Transverse colon (tissue), 4 donors: Measurements from ENCODE around the gene DESI1. TPM values are rescaled to one million over a fixed set of nuclear protein-coding genes. Genes with fewer than 3 reads are reported as not detected.

Source experiments
- DNase-seq: peaks from one replicate; pipeline ENCODE4 v3.0.0-alpha.2; 2019
- H3K27ac ChIP-seq, 4 donors: fragments of 200-600 bp; sonication (generic); 2 replicates each; pipeline ENCODE4 v1.5.1; 2016 to 2018; ENCODE audit warnings: inconsistent platforms in 4 of 4
- H3K27me3 ChIP-seq: fragments of 200-600 bp; sonication (generic); 2 replicates; pipeline ENCODE4 v1.5.1; 2017; ENCODE audit warnings: inconsistent platforms
- H3K36me3 ChIP-seq, 4 donors: fragments of 200-600 bp; sonication (generic); 2 replicates each; pipeline ENCODE4 v1.5.1; 2017 to 2019; ENCODE audit warnings: inconsistent platforms in 4 of 4
- H3K4me1 ChIP-seq, 4 donors: fragments of 200-600 bp; sonication (generic); 2 replicates each; pipeline ENCODE4 v1.5.1; 2017 to 2020; ENCODE audit warnings: inconsistent platforms in 4 of 4
- H3K4me3 ChIP-seq, 4 donors: fragments of 200-600 bp; sonication (generic); 1 replicate in 1 of 4; 2 replicates in 3 of 4; pipeline versions ENCODE4 v1.5.1 to v1.6.1; 2017 to 2019; ENCODE audit warnings: inconsistent platforms in 4 of 4
- H3K9me3 ChIP-seq, 2 donors: fragments of 200-600 bp; sonication (generic); 2 replicates each; pipeline ENCODE4 v1.5.1; 2017 to 2019; ENCODE audit warnings: inconsistent platforms in 2 of 2
- EP300 ChIP-seq: sonication (generic); formaldehyde crosslinking; IDR thresholded peaks from one replicate; pipeline ENCODE4 v1.6.1; 2017; ENCODE audit warnings: antibody characterized with exemption, low read depth
- POLR2A ChIP-seq: fragments of 450-650 bp; IDR thresholded peaks from one replicate; pipeline ENCODE4 v1.6.1; 2016; ENCODE audit warnings: antibody characterized with exemption, mild to moderate bottlenecking, moderate library complexity
- POLR2AphosphoS5 ChIP-seq, 3 donors: sonication (generic); formaldehyde crosslinking; IDR thresholded peaks; one replicate each; pipeline ENCODE4 v1.6.1; 2016; ENCODE audit warnings: antibody characterized with exemption in 3 of 3
- WGBS, 2 donors: methylation state at CpG; one replicate each; pipeline ENCODE4 v1.1.5; 2018; ENCODE audit warnings: low coverage in 1 of 2; 5-methylcytosine and 5-hydroxymethylcytosine counted together
- in situ Hi-C, 4 donors: fragments of 200-750 bp; cut with MboI; loops; one replicate each; pipeline versions ENCODE4 v1.15.0 to v1.15.1; 2017; ENCODE audit warnings: low sequenced_read_pairs in 3 of 4, low pct_ligation_motif_present in 1 of 4, low pct_unique_long_range_greater_than_20kb in 1 of 4
- intact Hi-C: fragments of 100-400 bp; cut with DNase I; formaldehyde crosslinking; loops from one replicate; pipeline ENCODE4 v1.15.1; 2023; ENCODE audit warnings: low total_unique reads
- total RNA-seq, 4 donors: library from RNA; depleted of rRNA; stranded (reverse); fragments of >200 nt; gene quantifications; one replicate each; pipeline ENCODE4 v1.1.0, GENCODE V29; 2016
- TF ChIP-seq, protein P1 (sequence below), 5 experiments: fragments of 200-600 bp in 3 of 5; fragments of 450-650 bp in 2 of 5; sonication (generic) in 3 of 5; IDR thresholded peaks; 1 replicate in 2 of 5; 2 replicates in 3 of 5; pipeline ENCODE4 v1.5.1; 2016 to 2017; ENCODE audit warnings: antibody characterized with exemption in 5 of 5, inconsistent platforms in 3 of 5, mild to moderate bottlenecking in 2 of 5, moderate library complexity in 1 of 5

Gene DESI1
- total RNA-seq, 4 donors from 2014 or later = 13.5 to 27.6 (median 16.8) TPM

DNA sequence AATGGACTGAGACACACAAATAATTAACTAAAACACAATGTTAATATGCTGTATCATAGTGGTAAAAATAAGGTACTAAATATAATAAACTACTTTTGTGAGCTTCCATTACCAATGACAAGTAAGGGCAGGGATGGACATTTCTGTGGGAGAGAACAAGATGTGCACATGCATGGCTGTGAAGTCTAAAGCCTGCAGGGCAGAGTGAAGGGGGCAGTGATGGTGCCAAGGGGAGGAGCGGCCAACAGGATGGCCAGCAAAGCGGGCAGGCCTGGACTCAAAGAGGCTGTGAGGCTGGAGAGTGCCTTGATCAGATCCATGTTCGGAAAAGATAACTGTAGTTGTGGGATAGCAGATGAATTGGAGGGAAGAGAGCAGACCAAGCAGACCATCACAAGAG lies 12.5 kb downstream of the DESI1 start:
- intact Hi-C loops (no loop called here), in situ Hi-C loops (no loop called here)
- WGBS, 2 donors = 94 to 97% methylated on average over 3 of the region's 3 CpGs
- TF ChIP-seq POLR2A (no peak), POLR2AphosphoS5 (IDR thresholded peaks at IDR 0.05) (no peak), EP300 (no peak)
- TF ChIP-seq, protein P1, sequence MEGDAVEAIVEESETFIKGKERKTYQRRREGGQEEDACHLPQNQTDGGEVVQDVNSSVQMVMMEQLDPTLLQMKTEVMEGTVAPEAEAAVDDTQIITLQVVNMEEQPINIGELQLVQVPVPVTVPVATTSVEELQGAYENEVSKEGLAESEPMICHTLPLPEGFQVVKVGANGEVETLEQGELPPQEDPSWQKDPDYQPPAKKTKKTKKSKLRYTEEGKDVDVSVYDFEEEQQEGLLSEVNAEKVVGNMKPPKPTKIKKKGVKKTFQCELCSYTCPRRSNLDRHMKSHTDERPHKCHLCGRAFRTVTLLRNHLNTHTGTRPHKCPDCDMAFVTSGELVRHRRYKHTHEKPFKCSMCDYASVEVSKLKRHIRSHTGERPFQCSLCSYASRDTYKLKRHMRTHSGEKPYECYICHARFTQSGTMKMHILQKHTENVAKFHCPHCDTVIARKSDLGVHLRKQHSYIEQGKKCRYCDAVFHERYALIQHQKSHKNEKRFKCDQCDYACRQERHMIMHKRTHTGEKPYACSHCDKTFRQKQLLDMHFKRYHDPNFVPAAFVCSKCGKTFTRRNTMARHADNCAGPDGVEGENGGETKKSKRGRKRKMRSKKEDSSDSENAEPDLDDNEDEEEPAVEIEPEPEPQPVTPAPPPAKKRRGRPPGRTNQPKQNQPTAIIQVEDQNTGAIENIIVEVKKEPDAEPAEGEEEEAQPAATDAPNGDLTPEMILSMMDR (IDR thresholded peaks at IDR 0.05) = no peak
- Histone ChIP-seq H3K4me1 (no peaks in the 10 kb centered on the region), H3K36me3 (peaks cover 0 to 19% (median 2%) of the 10 kb centered on the region in 4 donors), H3K4me3 (no peak overlapping the region), H3K9me3 (no peaks in the 10 kb centered on the region), H3K27ac (no peak overlapping the region), H3K27me3 (no peaks in the 10 kb centered on the region)
- no peak for DNase-seq

GRCh38 chr22:41603873-41604332 lies 16.9 kb downstream of the DESI1 start:
- no peaks in the 10 kb centered on the region for H3K4me1 ChIP-seq
- TF ChIP-seq, protein P1 (IDR thresholded peaks at IDR 0.05) = no peak
- no peak for TF ChIP-seq POLR2A
- TF ChIP-seq POLR2AphosphoS5 (IDR thresholded peaks at IDR 0.05) = no peak
- TF ChIP-seq EP300 = no peak
- no peaks in the 10 kb centered on the region for H3K27me3 ChIP-seq
- no peak overlapping the region for H3K4me3 ChIP-seq
- no peaks in the 10 kb centered on the region for H3K9me3 ChIP-seq
- intact Hi-C loops (no loop called here), in situ Hi-C loops (no loop called here)
- no peak overlapping the region for H3K27ac ChIP-seq
- 72 to 78% methylated on average over 4 of the region's 4 CpGs for WGBS, 2 donors
- peaks cover 0 to 23% (median 2%) of the 10 kb centered on the region in 4 donors for H3K36me3 ChIP-seq
- DNase-seq = no peak

DNA sequence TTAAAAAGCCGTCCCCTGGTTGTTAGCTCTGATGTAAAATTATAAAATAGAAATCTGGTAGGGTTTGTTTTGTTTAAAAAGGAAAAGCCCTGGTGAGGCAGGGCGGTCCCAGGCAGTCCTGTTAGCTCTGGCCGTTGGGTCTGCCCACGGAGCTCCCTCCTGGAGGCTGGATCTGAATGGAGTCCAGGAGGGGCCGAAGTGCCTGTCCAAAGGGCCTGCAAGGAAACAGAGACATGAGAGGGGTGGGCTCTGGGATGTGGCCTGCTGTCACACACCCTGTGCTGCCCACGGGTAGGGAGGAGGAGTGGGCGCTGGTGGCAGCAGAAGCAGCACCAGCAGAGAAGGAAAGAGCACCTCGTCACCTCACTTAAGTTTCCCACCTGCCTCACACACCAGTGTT lies 19.9 kb downstream of the DESI1 start:
- H3K4me1 ChIP-seq = peaks cover 0 to 8% (median 0%) of the 10 kb centered on the region in 4 donors
- intact Hi-C loops (no loop called here), in situ Hi-C loops (no loop called here)
- TF ChIP-seq EP300 = no peak
- TF ChIP-seq, protein P1 (IDR thresholded peaks at IDR 0.05) = no peak
- no peak for TF ChIP-seq POLR2A
- no peak for TF ChIP-seq POLR2AphosphoS5 (IDR thresholded peaks at IDR 0.05)
- H3K4me3 ChIP-seq = no peak overlapping the region
- H3K27ac ChIP-seq = no peak overlapping the region
- H3K36me3 ChIP-seq = peaks cover 0 to 18% (median 0%) of the 10 kb centered on the region in 4 donors
- no peak for DNase-seq
- WGBS, 2 donors = 90% methylated on average over 8 of the region's 8 CpGs; no CpG with 5 or more reads in 1 of the 2 donors
- no peaks in the 10 kb centered on the region for H3K9me3 ChIP-seq
- no peaks in the 10 kb centered on the region for H3K27me3 ChIP-seq

DNA sequence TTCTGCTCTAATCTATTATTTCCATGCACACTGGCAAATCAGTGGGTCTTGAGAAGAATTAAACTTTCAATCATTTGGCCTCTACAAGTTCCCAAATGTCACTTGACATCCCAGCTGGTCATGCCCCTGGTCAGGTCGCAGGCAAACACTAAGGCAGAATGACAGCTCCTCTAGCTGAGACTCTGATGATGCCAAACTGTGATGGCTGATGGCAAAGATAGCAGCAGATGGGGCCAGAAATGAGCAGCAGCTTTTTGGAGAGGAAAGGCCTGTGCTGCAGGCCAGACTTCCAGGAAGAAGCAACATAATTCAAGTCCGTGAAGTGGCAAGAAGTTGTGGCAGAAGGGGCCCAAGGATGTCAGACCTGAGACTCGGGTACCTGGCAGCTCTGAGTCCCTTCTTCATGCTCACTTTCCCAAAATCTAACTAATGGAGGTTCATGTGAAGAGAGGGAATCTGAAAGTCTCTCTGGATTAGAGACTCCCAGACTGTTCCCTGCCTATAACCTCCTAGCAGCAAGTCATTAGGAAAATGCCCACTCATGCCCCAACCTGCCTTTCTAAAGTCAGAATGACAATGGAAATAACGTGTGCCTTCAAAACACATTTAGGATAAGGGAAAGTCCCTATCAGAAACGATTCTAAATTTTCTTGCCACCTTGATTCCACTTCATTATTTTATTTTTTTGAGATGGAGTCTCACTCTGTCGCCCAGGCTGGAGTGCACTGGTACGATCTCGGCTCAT lies 21.8 kb downstream of the DESI1 start:
- Histone ChIP-seq H3K4me1 (peaks cover 0 to 8% (median 0%) of the 10 kb centered on the region in 4 donors), H3K36me3 (peaks cover 0 to 4% (median 0%) of the 10 kb centered on the region in 4 donors), H3K27me3 (no peaks in the 10 kb centered on the region), H3K4me3 (no peak overlapping the region), H3K9me3 (no peaks in the 10 kb centered on the region), H3K27ac (no peak overlapping the region)
- WGBS, 2 donors = 80 to 87% methylated on average over 2 to 8 of the region's 8 CpGs
- in situ Hi-C loops (no loop called here), intact Hi-C loops (no loop called here)
- no peak for DNase-seq
- TF ChIP-seq POLR2A (no peak), POLR2AphosphoS5 (IDR thresholded peaks at IDR 0.05) (no peak), EP300 (no peak)
- TF ChIP-seq, protein P1 (IDR thresholded peaks at IDR 0.05) = no peak
